HG03135 (cell line): ENCODE data around the gene ISG20.
"Not testable (repeated sequence)": the region's sequence is repeated elsewhere in the genome, so short reads cannot be mapped to it uniquely, and the experiment has no call there.

ENCODE experiments used
- ATAC-seq: cut with Tn5 transposase; IDR thresholded peaks from one replicate; pipeline ENCODE4 v1.9.1; 2021; ENCODE audit warnings: mild to moderate bottlenecking, moderate library complexity; ENCODE audit not compliant: unreplicated experiment

The ISG20 gene

GRCh38 chr15:88636050-88636449 is 2.8 kb upstream of the ISG20 start:
- no peak for ATAC-seq

DNA sequence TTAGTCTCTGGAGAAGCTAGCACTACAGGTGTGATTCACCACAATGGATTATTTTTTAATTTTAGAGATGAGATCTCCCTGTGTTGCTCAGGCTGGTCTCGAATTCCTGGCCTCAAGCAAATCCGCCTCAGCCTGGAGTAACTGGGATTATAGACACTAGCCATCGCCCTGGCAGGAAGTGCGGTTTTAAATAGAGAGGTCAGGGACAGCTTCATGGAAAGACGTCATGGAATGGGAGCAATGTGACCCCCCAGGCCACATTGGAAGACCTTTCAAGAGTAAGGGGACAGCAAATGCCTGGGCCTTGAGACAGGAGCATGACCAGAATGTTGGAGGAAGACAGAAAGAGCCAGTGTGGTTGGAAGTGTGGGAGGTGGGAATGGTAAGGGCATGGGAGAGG is 2.2 kb upstream of the ISG20 start:
- ATAC-seq = no peak

- ATAC-seq = no peak
Measured at GRCh38 chr15:88637436-88637835, 1.4 kb upstream of the ISG20 start.

- ATAC-seq = no peak
Measured at GRCh38 chr15:88637841-88638625, 783 bp upstream of the ISG20 start.

DNA sequence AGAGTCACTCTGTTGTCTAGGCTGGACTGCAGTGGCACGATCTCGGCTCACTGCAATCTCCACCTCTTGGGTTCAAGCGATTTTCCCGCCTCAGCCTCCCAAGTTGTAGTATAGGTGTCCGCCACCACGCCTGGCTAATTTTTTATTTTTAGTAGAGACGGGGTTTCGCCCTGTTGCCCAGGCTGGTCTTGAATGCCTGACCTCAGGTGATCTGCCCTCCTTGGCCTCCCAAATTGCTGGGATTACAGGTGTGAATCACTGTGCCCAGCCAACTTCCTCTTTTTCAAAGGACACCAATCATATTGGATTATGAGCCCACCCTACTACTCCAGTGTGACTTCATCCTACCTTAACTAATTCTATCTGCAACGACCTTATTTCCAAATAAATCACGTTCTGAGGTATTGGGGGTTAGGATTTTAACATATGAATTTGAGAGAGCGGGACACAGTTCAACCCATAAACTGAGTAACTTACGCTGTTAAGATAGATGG is 3.2 kb downstream of the ISG20 start:
- ATAC-seq = no peak

DNA sequence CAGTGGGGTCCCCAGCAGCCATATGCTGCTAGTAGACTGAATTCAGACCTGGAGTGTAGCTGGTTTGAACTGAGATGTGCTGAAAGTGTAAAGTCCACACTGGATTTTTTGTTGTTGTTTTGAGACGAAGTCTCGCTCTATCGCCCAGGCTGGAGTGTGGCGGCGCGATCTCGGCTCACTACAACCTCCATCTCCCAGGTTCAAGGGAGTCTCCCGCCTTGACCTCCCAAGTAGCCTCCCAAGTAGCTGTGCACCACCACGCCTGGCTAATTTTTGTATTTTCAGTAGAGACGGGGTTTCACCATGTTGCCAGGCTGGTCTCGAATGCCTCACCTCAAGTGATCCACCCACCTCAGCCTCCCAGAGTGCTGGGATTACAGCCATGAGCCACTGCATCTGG is 3.7 kb downstream of the ISG20 start:
- not testable (repeated sequence) for ATAC-seq

- ATAC-seq = no peak
Measured at GRCh38 chr15:88644741-88645140, 5.9 kb downstream of the ISG20 start.

- ATAC-seq = no peak
Measured at GRCh38 chr15:88645171-88646087, 6.6 kb downstream of the ISG20 start.

GRCh38 chr15:88646088-88646405 is 7.2 kb downstream of the ISG20 start:
- ATAC-seq = no peak

GRCh38 chr15:88646951-88647350 is 8.1 kb downstream of the ISG20 start:
- no peak for ATAC-seq

- ATAC-seq = no peak
Measured at GRCh38 chr15:88647351-88648105, 8.7 kb downstream of the ISG20 start.

- no peak for ATAC-seq
Measured at GRCh38 chr15:88648357-88649214, 9.8 kb downstream of the ISG20 start.

- peak; percentile 51 for ATAC-seq
Measured at GRCh38 chr15:88649286-88649733, 10.5 kb downstream of the ISG20 start.

DNA sequence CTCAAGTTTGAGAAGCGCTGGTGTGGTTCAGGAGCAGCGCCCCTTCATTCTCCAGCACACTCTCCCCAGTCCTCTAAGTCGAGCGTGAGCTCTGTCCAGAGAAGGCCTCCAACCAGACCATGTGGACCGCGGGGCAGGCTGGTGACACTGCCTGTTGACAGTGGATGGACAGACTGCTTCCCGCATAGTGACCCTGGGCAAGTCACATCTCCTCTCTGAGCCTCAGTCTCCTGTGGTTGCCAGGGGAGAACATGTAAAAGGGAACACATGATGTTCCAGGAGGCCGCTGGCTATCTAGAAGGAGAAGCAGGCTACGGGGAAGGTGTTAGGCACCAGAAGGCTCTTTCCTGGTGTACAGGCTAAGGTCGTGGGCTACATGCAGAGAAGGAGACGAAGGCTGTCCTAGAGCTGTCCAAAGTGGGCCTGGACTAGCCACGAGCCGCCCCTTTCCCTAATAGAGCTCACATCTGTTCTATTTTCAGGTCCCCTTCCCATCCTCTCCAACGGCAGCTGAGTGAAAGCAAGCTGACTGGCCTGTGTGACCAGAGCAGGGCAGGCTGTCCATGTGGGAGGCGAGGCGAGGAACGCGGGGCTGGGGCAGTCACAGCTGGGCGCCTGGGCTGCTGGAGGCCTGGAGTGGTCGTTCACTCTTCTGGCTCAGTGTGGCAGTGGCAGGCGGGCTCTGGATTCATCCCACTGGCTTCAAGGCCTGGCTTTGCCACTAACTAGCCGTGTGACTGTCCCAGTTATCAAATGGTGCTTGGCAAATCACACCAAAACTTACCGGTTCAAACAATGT is 11.1 kb downstream of the ISG20 start:
- ATAC-seq = peak; percentile 2

DNA sequence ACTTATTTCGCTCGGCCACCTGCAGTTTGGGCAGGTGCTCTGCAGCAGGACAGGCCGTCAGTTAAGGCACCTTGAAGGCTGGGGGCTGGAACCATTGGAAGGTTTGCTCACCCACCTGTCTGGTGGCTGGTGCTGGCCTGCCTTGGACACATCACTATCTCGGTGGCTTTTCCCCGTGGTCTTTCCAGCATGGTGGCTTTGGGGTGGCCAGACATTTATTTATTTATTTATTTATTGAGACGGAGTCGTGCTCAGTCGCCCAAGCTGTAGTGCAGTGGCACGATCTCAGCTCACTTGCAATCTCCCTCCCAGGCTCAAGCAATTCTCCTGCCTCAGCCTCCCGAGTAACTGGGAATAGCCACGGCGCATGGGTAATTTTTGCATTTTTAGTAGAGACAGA is 11.7 kb downstream of the ISG20 start:
- no peak for ATAC-seq

DNA sequence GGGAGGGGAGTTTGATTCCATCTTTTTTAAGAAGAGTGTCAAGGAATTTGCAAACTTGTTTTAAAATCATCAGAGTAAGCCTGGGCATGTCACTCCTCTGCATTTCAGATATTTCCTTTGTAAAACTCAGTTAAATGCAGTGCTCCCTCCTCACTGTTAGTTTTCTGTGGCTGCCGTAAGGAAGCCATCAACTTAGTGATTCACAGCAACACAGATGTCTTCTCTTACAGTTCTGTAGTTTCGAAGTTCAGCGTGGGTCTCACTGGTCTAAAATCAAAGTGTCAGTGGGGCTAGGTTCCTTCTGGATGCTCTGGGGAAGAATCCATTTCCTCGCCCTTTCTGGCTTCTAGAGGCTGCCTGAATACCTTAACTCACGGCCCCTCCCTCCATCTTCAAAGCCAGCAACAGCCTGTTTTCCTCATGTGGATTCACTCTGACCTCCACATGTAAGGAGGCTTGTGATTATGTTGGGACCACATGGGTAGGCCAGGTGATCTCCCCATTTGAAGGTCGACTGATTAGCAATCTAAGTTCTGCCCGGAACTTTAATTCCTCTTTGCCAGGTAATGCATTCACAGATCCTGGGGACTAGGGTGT is 12.4 kb downstream of the ISG20 start:
- ATAC-seq = no peak

- no peak for ATAC-seq
Measured at GRCh38 chr15:88651971-88652370, 13.2 kb downstream of the ISG20 start.

DNA sequence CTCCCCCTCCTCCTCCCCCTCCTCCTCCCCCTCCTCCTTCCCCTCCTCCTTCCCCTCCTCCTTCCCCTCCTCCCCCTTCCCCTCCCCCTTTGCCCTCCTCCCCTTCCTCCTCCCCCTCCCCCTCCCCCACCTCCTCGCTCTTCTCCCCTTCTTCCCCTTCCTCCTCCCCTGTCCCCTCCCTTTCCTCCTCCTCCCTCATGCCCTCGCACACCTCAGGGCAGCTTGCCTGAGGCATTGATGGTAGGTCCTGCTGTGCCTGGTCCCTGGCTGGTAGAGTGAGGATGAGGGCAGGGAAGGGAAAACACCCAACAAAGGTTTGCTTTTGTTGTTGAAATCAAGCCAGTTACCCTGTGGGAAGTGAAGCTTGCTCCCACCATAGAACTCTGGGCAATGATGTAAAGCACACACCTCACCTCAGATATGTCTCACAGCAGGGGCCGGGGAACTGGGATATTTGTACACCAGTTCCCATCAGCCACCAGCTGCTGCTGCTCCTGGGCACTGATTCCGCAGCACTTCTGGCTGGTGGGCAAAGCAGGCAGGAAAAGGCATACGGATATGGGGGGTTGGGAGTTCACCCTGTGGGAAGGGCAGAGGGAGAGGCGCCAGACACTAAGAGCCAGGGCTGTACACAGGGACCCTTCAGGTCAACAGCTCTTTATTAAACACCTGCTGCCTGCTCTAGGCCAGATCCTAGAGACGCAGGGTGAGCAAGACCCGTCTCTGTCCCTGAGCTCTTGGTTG is 13.8 kb downstream of the ISG20 start:
- ATAC-seq = no peak
